OCI-LY7 (cell line): ENCODE measurements around the gene UBE2D4. TPM values are rescaled to one million over a fixed set of nuclear protein-coding genes. Genes with fewer than 3 reads are reported as not detected.

Experiments used
- BruUV-seq: library from RNA; stranded (reverse); fragments of 400-500 nt; replicated peaks from 2 replicates; lab custom pipeline; 2021; lab: Mats Ljungman, UMichigan
- CTCF ChIA-PET: fragments of 300-600 bp; sonication (Branson Sonifier 250); formaldehyde crosslinking; loops from one replicate; lab custom pipeline; 2022; ENCODE audit warnings: antibody characterized with exemption; ENCODE audit not compliant: unreplicated experiment; lab: Charles Lee
- POLR2A ChIA-PET: fragments of 300-600 bp; sonication (Branson Sonifier 250); formaldehyde crosslinking; loops from one replicate; lab custom pipeline; 2022; ENCODE audit warnings: antibody characterized with exemption; lab: Charles Lee
- DNase-seq: peaks from one replicate; pipeline ENCODE4 v3.0.0-alpha.2; 2015; ENCODE audit warnings: low spot score
- H2AFZ ChIP-seq: fragments of 200-600 bp; sonication (generic), shearing (Covaris generic); 2 replicates; pipeline ENCODE4 v1.6.1; 2014; ENCODE audit warnings: mild to moderate bottlenecking, antibody characterized with exemption, low read length, moderate library complexity
- H3K27ac ChIP-seq: fragments of 200-600 bp; sonication (generic); 2 replicates; pipeline ENCODE4 v1.5.1; 2014; ENCODE audit warnings: mixed run types, low read depth, mild to moderate bottlenecking, moderate library complexity, low read length, inconsistent platforms; ENCODE audit not compliant: poor library complexity, severe bottlenecking
- H3K36me3 ChIP-seq: fragments of 200-600 bp; sonication (generic); 2 replicates; pipeline ENCODE4 v1.6.1; 2014; ENCODE audit warnings: mild to moderate bottlenecking, antibody characterized with exemption, low read length, moderate library complexity, mixed read lengths; ENCODE audit not compliant: insufficient read depth
- H3K4me1 ChIP-seq: fragments of 200-600 bp; sonication (generic); 2 replicates; pipeline ENCODE4 v1.5.1; 2014; ENCODE audit warnings: mild to moderate bottlenecking, low read length; ENCODE audit not compliant: insufficient read depth, poor library complexity, severe bottlenecking
- H3K4me2 ChIP-seq: fragments of 200-600 bp; sonication (generic); 2 replicates; pipeline ENCODE4 v1.6.1; 2014; ENCODE audit warnings: mild to moderate bottlenecking, low read length
- H3K4me3 ChIP-seq: fragments of 200-600 bp; sonication (generic); 2 replicates; pipeline ENCODE4 v1.5.1; 2014; ENCODE audit warnings: mild to moderate bottlenecking, low read depth, low read length; ENCODE audit not compliant: poor library complexity, severe bottlenecking
- H3K79me2 ChIP-seq: fragments of 200-600 bp; sonication (generic); 2 replicates; pipeline ENCODE4 v1.6.1; 2016; ENCODE audit warnings: low read depth, mild to moderate bottlenecking, low read length, moderate library complexity, mixed read lengths; ENCODE audit not compliant: insufficient read depth
- H3K9me2 ChIP-seq: fragments of 200-600 bp; sonication (generic); 2 replicates; pipeline ENCODE4 v1.6.1; 2016; ENCODE audit warnings: mild to moderate bottlenecking, low read length, mixed read lengths; ENCODE audit not compliant: insufficient read depth
- H3K9me3 ChIP-seq: fragments of 200-600 bp; sonication (generic); 2 replicates; pipeline ENCODE4 v1.6.1; 2014; ENCODE audit warnings: mild to moderate bottlenecking, mixed run types, low read length, mixed read lengths
- H4K20me1 ChIP-seq: fragments of 200-600 bp; sonication (generic); 2 replicates; pipeline ENCODE4 v1.6.1; 2014; ENCODE audit warnings: mild to moderate bottlenecking, antibody characterized with exemption, low read length, moderate library complexity, mixed read lengths; ENCODE audit not compliant: insufficient read depth
- CTCF ChIP-seq: fragments of 200-600 bp; sonication (generic); conservative IDR thresholded peaks from 2 replicates; pipeline ENCODE4 v1.5.1; 2014; ENCODE audit warnings: mild to moderate bottlenecking, antibody characterized with exemption, low read length, moderate library complexity, mixed read lengths
- EZH2phosphoT487 ChIP-seq: fragments of 200-600 bp; sonication (generic); IDR thresholded peaks from 2 replicates; pipeline ENCODE4 v1.6.1; 2018; ENCODE audit warnings: low read depth, borderline replicate concordance, mild to moderate bottlenecking, mixed run types, antibody characterized with exemption, low read length, moderate library complexity, mixed read lengths
- intact Hi-C: fragments of 100-400 bp; cut with micrococcal nuclease; formaldehyde crosslinking; loops from one replicate; pipeline ENCODE4 v1.10.0; 2022; ENCODE audit not compliant: unreplicated experiment
- total RNA-seq, 2 experiments: library from RNA; depleted of rRNA in 1 of 2; stranded (reverse); fragments of >200 nt in 1 of 2; shearing (Covaris generic) in 1 of 2; gene quantifications; 2 replicates each; pipeline ENCODE4 v1.2.3, GENCODE V29; 2014 to 2022

UBE2D4 gene
- total RNA-seq, 2 experiments from 2014 or later = 2.8 to 3.8 TPM

GRCh38 chr7:43902542-43903054 is 23.6 kb upstream of the UBE2D4 start:
- ChIA-PET POLR2A (no interaction called here), CTCF (no interaction called here)
- Histone ChIP-seq H4K20me1 (no peaks in the 10 kb centered on the region), H3K79me2 (no peaks in the 10 kb centered on the region), H3K9me3 (no peaks in the 10 kb centered on the region), H3K4me2 (no peak overlapping the region), H2AFZ (no peak overlapping the region), H3K4me1 (no peaks in the 10 kb centered on the region), H3K36me3 (no peaks in the 10 kb centered on the region), H3K27ac (no peak overlapping the region), H3K9me2 (no peaks in the 10 kb centered on the region), H3K4me3 (no peak overlapping the region)
- intact Hi-C loops = no loop called here
- no peak for DNase-seq
- no TSS peak for BruUV-seq
- TF ChIP-seq CTCF (no peak), EZH2phosphoT487 (no peak)

DNA sequence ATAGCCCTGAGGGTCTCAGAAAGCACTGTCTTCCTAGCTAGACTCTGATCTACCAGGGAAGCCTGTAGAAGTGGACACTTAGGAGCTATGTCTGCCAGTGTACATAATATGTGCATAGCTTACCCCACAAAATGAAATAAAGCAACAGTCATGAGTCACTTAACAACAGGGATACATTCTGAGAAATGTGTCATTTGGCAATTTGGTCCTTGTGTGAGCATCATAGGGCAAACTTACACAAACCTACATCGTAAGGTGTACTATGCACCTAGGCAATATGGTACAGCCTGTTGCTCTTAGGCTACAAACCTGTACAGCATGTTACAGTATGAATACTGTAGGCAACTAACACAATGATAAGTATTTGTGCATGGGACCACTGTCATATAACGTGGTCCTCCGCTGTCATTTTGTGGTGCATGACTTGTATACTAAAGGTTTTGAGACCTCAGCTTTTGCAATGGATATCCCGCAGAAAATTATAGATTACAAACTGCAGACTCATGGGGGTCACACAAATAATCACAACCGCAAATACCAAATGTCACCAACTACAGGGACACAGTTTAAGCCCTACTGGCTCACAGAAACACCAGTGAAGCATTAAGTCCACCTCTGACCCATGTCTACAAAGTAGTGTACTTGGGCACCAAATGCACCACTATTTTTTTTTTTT is 21.6 kb upstream of the UBE2D4 start:
- Histone ChIP-seq H3K9me3 (no peaks in the 10 kb centered on the region), H3K4me1 (no peaks in the 10 kb centered on the region), H2AFZ (no peak overlapping the region), H3K4me2 (peak overlapping the region; percentile 44; the same call in 1 of the 2 replicates), H4K20me1 (no peaks in the 10 kb centered on the region), H3K36me3 (no peaks in the 10 kb centered on the region), H3K79me2 (no peaks in the 10 kb centered on the region), H3K9me2 (no peaks in the 10 kb centered on the region), H3K27ac (no peak overlapping the region), H3K4me3 (no peak overlapping the region)
- intact Hi-C loops = no loop called here
- BruUV-seq = no TSS peak
- DNase-seq = no peak
- TF ChIP-seq EZH2phosphoT487 (no peak), CTCF (no peak)
- POLR2A ChIA-PET = interaction anchor here (0.7 to 1.0 kb wide), 3 partner anchors 10 to 1272 kb away, joined by 3 read pairs; partner anchors contain the start of gene UBE2D4
- CTCF ChIA-PET = no interaction called here
